GM10248 (cell line): ENCODE measurements around the gene SERPINB4.
"Not testable (repeated sequence)": the region's sequence is repeated elsewhere in the genome, so short reads cannot be mapped to it uniquely, and the experiment has no call there.

ENCODE experiments used
- CTCF ChIA-PET: fragments of 300-600 bp; sonication (Branson Sonifier 250); formaldehyde crosslinking; extraction: SDS; loops from one replicate; lab custom pipeline; 2021; ENCODE audit warnings: antibody characterized with exemption; lab: Yijun Ruan, JAX
- POLR2A ChIA-PET: fragments of 350-650 bp; sonication (Branson Sonifier 250); formaldehyde crosslinking; extraction: SDS; loops from one replicate; lab custom pipeline; 2020; ENCODE audit warnings: antibody characterized with exemption; lab: Yijun Ruan, JAX
- DNase-seq: peaks from one replicate; pipeline ENCODE4 v3.0.0; 2012; ENCODE audit errors: extremely low spot score
- CTCF ChIP-seq: IDR thresholded peaks from 2 replicates; pipeline ENCODE4 v1.5.1; 2012; ENCODE audit warnings: mild to moderate bottlenecking, low read depth; ENCODE audit errors: extremely low read depth, missing control alignments, control extremely low read depth

Gene SERPINB4

DNA sequence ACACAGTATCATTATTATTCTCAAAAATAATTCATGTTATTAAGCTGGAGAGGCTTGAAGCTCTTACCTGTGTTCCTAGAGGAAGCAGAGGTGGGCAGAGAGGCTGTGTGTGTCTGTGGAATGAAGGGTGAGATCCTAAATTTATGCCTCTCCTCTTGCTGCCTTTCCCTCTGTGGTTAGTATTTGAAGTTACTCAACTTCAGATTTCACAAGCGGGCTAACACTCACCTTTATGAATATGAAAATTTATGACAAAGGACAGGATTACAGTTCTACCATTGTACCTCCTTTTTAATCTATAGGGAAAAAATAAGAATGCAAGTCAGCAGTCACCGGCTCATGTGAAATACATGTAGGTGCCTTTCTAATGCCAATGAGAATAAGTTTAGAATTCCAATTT lies at the start of gene SERPINB4:
Gene SERPINB4, minus strand, starts transcription at position 115 of the 400 bp plus-strand sequence. CDS start 679 bp downstream, outside the sequence.
- DNase-seq, CTCF ChIA-PET, POLR2A ChIA-PET: not testable (repeated sequence)

DNA sequence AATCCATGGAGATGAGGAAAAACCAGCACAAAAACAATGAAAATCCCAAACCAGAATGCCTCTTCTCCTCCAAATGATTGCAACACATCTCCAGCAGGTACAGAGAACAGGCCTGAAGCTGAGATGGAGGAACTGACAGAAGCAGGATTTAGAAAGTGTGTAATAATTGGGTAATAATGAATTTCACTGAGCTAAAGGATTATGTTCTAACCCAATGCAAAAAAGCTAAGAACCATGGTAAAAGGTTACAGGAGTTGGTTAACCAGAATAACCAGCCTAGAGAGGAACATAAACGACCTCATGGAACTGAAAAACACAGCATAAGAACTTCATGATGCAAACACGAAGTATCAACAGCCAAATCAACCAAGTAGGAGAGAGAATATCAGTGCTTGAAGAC lies 45.0 kb upstream of the SERPINB4 start:
- DNase-seq, result no peak
- TF ChIP-seq CTCF, result no peak
- CTCF ChIA-PET, result interaction anchor here (1.3 kb wide), 1 partner anchor 14 kb away, joined by 4 read pairs; no protein-coding TSS in a partner anchor
- POLR2A ChIA-PET, result no interaction called here

DNA sequence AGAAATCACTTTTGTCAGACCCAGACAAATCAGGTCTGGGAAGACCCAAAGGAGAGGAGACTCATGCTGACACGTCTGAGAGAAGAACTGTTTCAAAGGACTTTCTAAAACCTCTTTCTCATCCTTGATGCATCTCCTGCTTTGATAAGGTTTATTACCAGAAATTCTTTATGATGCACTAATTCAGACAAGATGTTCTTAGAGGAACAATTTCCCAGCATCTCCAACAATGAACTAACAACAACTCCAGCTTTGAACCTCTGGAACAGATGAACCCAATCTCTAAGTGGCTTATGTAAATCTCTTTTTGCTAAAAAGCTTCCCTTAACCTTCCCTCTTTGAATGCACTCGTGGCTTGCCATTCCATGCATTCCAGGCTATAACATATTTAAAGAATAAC lies 42.8 kb upstream of the SERPINB4 start:
- ChIA-PET POLR2A (no interaction called here), CTCF (no interaction called here)
- no peak for DNase-seq
- no peak for TF ChIP-seq CTCF

DNA sequence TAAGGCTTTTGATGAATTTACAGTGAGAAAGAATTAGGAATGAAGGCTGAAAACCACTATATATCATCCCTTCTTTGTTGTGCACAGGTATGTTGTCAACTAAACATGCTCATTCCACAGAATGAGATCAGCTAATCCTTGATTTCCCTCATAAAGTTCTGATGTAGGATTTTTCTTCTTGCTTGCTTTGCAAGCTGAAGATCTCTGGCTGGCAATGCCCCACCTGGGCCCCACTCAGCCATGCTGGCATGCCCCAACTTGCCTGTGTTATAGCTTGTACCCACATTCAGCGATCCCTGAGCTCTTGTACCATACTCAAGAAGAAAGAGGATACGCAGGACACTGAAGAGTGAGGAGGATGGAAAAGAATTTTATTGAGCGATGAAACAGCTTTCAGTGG lies 40.7 kb upstream of the SERPINB4 start:
- ChIA-PET POLR2A (no interaction called here), CTCF (interaction anchor here (1.0 kb wide), 1 partner anchor 21 kb away, joined by 3 read pairs; no protein-coding TSS in a partner anchor)
- DNase-seq, result no peak
- no peak for TF ChIP-seq CTCF

- no peak for DNase-seq
- POLR2A ChIA-PET, result no interaction called here
- CTCF ChIA-PET, result no interaction called here
- no peak for TF ChIP-seq CTCF
These were observed 39.8 kb upstream of the SERPINB4 start for GRCh38 chr18:63683890-63684289.

DNA sequence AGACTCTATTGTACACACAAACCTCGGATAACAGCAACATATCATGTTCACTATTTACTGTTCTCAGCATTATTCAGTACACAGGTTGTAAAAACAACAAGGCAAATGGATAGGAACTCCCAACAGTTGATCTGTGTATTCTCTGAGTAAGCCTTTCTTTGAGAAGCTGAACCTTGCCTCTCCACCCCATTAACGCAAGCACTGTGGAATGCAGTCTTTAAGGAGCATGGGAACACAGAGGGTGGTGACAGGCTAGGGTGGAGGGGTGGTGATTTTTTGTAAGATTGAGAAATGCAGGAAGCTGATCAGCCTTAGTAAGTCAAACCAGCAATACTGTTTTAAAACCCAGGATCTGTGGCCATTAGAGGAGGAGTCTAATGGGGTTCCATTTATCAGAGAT lies 39.1 kb upstream of the SERPINB4 start:
- TF ChIP-seq CTCF, result no peak
- ChIA-PET POLR2A (no interaction called here), CTCF (no interaction called here)
- no peak for DNase-seq

GRCh38 chr18:63681449-63682340 lies 37.6 kb upstream of the SERPINB4 start:
- ChIA-PET POLR2A (no interaction called here), CTCF (interaction anchor here (0.8 to 1.8 kb wide), 2 partner anchors 9 to 21 kb away, joined by 3 to 4 read pairs; partner anchors contain the start of gene SERPINB11)
- no peak for DNase-seq
- no peak for TF ChIP-seq CTCF
